Occipital lobe (tissue), 2 donors: ENCODE results near the gene CAPN7. TPM values are rescaled to one million over a fixed set of nuclear protein-coding genes. Genes with fewer than 3 reads are reported as not detected.

Experiments
- DNase-seq: peaks from one replicate; lab custom pipeline; 2025; lab: John Stamatoyannopoulos, UW
- total RNA-seq: library from RNA; depleted of rRNA; stranded (reverse); fragments of >200 nt; gene quantifications from one replicate; pipeline ENCODE4 v1.2.3, GENCODE V29; 2014

CAPN7 gene
- total RNA-seq, 1 donor from 2014 or later, result 49.0 TPM

DNA sequence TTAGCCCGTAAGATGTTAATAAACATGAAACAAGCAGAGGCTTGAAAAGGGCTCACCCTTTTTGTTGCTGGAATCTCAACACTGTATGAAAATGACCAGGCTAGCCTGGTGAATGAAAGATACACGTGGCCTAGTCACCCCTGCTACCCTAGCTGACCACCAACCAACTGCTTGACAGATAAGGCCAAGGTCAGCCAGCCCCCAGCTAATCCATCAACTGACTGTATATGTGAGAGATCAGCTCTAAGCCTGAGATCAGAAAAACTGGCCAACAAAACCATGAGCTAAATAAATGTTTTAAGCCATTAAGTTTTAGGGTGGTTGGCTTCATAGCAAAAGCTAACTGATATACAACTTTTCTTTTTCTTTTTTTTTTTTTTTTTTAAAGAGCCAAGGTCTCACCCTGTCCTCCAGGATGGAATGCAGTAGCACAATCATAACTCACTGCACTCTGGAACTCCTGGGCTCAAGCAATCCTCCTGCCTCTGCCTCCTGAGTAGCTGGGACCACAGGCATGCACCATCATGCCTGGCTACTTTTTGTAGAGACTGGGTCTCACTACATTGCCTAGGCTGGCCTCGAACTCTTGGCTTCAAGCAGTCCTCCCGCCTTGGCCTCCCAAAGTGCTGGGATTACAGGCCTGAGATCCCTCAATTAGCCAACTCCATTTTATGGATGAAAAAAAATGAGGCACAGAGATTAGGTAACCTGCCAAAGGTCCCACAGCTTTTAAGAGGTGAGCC lies 91.7 kb downstream of the CAPN7 start:
- no peak for DNase-seq

DNA sequence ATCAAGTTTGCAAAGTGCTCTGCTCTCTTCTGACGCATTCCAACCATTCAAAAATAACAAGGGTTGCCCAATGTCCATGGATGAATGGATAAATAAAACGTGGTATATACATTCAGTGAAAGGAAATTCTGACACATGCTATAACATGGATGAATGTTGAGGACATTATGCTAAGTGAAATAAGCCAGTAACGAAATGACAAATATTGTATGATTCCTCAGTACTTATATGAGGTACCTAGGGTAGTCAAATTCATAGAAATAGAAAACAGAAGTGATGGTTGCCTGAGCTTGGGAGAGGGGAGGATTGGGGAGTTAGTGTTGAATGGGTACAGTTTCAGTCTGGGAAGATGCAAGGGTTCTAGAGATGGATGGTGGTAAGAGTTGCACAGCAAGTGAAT lies 92.5 kb downstream of the CAPN7 start:
- no peak for DNase-seq

DNA sequence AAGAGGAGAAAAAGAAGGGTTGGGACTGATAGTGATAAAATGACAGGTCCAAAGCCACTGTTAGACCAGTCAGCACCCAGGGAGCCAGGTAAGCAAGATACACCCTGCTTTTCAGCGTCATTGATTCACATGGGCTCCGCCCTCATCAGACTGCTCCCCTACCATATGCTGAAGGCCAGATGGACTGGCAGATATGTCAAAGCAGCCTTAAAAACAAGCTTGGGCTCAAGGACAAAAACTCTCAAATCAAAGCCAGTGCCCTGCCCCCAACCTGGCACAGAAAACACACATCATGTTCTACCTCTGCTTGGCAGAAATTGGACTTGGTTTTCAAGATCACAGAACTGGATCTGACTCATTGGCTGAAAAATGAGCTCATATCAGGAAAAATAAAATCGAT lies 93.0 kb downstream of the CAPN7 start:
- DNase-seq, result no peak

DNA sequence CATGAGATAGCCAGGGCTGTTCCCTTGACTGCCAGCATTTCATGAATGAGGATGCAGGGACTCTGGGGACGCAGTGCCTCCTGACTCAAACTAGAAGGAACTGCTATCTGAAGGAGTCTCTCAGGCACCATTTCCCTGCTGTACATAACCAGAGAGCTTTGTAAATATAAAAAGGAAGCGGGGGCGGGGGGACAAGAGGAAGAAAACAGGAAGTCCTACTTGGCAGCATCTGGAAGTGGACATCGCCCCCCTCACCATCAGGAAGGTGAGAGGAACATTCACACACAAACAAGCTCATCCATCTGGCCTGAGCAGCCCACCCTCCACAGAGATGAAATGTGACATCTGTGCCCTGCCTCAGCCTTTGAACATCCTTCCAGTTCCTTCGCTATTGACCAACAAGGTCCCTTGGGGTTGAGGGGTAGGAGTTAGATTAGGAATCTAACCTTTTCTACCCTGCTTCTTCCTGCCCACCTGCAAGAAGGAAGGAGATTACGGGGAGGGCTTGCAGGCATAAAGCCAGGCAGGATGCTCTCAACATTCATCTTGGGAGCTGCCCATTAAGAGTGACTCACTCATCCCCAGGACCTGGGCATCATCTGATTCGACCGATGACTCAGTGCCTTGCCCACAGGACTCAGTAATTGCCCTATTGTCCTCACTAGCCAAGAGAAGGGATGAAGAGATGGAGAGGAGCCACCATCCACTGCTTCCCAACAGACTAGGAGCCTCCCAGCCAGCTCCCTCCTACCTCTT lies 94.5 kb downstream of the CAPN7 start:
- peak; percentile 40 for DNase-seq

DNA sequence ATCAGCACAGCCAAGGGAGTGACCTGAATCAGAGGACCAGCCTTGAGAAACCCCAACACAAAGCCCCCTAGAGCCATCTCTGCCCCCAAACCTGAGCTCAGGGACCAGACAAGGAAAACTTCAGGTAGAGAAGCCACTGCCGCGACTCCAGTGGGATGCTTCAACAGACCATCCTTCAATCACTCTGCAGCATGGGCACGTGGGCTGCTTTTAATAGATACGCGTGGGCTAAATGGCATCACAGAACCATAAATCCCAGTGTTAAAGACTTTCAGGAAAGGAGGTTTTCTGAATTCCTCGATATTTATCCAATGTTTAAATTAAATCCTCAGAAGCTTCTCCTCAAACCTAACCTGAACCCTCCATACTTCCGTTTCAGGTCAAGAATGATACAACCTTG lies 95.7 kb downstream of the CAPN7 start:
- no peak for DNase-seq

Other genes starting within 250 kb of the CAPN7 start
- gene MRPS25, start 140.9 kb upstream of the CAPN7 start, total RNA-seq, result 17.8 TPM
- gene RBSN, start 107.1 kb upstream of the CAPN7 start, total RNA-seq, result 70.8 TPM
- gene SH3BP5, start 126.3 kb downstream of the CAPN7 start, total RNA-seq, result 61.6 TPM
- 89.2 TPM for gene METTL6, start 221.3 kb downstream of the CAPN7 start, total RNA-seq
- 30.7 TPM for gene EAF1, start 221.4 kb downstream of the CAPN7 start, total RNA-seq